Endothelial cell of umbilical vein (primary cell): ENCODE results near the gene LCE2C. TPM values are rescaled to one million over a fixed set of nuclear protein-coding genes. Genes with fewer than 3 reads are reported as not detected.

ENCODE experiments used
- BruUV-seq: library from RNA; stranded (reverse); fragments of 400-500 nt; replicated peaks from 2 replicates; lab custom pipeline; 2021; lab: Mats Ljungman, UMichigan
- CTCF ChIA-PET: fragments of 300-600, 350-600 bp; sonication (Branson Sonifier 250); formaldehyde crosslinking; loops from one replicate; lab custom pipeline; 2021; ENCODE audit warnings: antibody characterized with exemption, inconsistent platforms; lab: Charles Lee
- POLR2A ChIA-PET: fragments of 300-600, 350-600 bp; sonication (Branson Sonifier 250); formaldehyde crosslinking; loops from one replicate; lab custom pipeline; 2021; ENCODE audit warnings: antibody characterized with exemption, inconsistent platforms; lab: Charles Lee
- DNase-seq: peaks from one replicate; pipeline ENCODE4 v3.0.0-alpha.2; 2011; ENCODE audit warnings: low read depth, low spot score
- FAIRE-seq: peaks from 2 replicates; lab custom pipeline; 2011; peaks lifted over from hg19 to GRCh38; lab: Jason Lieb, UNC
- H2AFZ ChIP-seq: 2 replicates; pipeline ENCODE4 v1.6.0; 2012; ENCODE audit warnings: low read depth, low read length, control low read depth, inconsistent platforms
- H3K27ac ChIP-seq: 2 replicates; pipeline ENCODE4 v1.5.1; 2011; ENCODE audit warnings: low read depth, mild to moderate bottlenecking, control low read depth, low read length, moderate library complexity; ENCODE audit not compliant: insufficient read depth
- H3K27me3 ChIP-seq, 2 experiments: 2 replicates each; pipeline versions ENCODE4 v1.6.0 to v1.6.1; 2011; ENCODE audit warnings: low read length in 2 of 2, mixed read lengths in 1 of 2; ENCODE audit not compliant: control insufficient read depth in 2 of 2, insufficient read depth in 2 of 2
- H3K36me3 ChIP-seq, 2 experiments: 2 replicates in 1 of 2; 3 replicates in 1 of 2; pipeline ENCODE4 v1.5.1; 2011; ENCODE audit warnings: low read length in 2 of 2, mild to moderate bottlenecking in 1 of 2, moderate library complexity in 1 of 2; ENCODE audit not compliant: control insufficient read depth in 2 of 2, insufficient read depth in 2 of 2; ENCODE audit errors: extremely low read depth in 1 of 2
- H3K4me1 ChIP-seq: 3 replicates; pipeline ENCODE4 v1.5.1; 2011; ENCODE audit warnings: mild to moderate bottlenecking, low read length; ENCODE audit not compliant: control insufficient read depth, insufficient read depth; ENCODE audit errors: extremely low read depth
- H3K4me2 ChIP-seq: 2 replicates; pipeline ENCODE4 v1.6.1; 2011; ENCODE audit warnings: low read length, control low read depth, mixed read lengths; ENCODE audit not compliant: insufficient read depth
- H3K4me3 ChIP-seq, 3 experiments: fragments of 200-600 bp in 1 of 3; sonication (generic), shearing (Covaris generic) in 1 of 3; replicated peaks in 1 of 3; 2 replicates each; pipeline ENCODE4 v1.5.1; 2011 to 2016; ENCODE audit warnings: control low read depth in 3 of 3, low read length in 3 of 3, mild to moderate bottlenecking in 2 of 3, inconsistent platforms in 1 of 3, low read depth in 1 of 3, moderate library complexity in 1 of 3; ENCODE audit not compliant: insufficient read depth in 1 of 3
- H3K79me2 ChIP-seq: 2 replicates; pipeline ENCODE4 v1.6.0; 2012; ENCODE audit warnings: low read length, inconsistent platforms; ENCODE audit not compliant: control insufficient read depth, insufficient read depth
- H3K9ac ChIP-seq: replicated peaks from 2 replicates; pipeline ENCODE3; 2011; ENCODE audit warnings: low read length, control low read depth; ENCODE audit not compliant: insufficient read depth; ENCODE audit errors: extremely low read depth
- H3K9me1 ChIP-seq: replicated peaks from 3 replicates; pipeline ENCODE4 v1.6.0; 2011; ENCODE audit warnings: mild to moderate bottlenecking, low read length; ENCODE audit not compliant: control insufficient read depth, insufficient read depth; ENCODE audit errors: extremely low read depth
- H3K9me3 ChIP-seq: replicated peaks from 2 replicates; pipeline ENCODE4 v1.5.1; 2012; ENCODE audit warnings: low read length, inconsistent platforms; ENCODE audit not compliant: control insufficient read depth, insufficient read depth
- H4K20me1 ChIP-seq: replicated peaks from 2 replicates; pipeline ENCODE3; 2011; ENCODE audit warnings: mild to moderate bottlenecking, low read length; ENCODE audit not compliant: control insufficient read depth, insufficient read depth; ENCODE audit errors: extremely low read depth
- CTCF ChIP-seq, 2 donors: IDR thresholded peaks; 1 replicate in 1 of 2; 2 replicates in 1 of 2; pipeline ENCODE4 v1.5.1; 2011; ENCODE audit warnings: low read length in 2 of 2, mild to moderate bottlenecking in 2 of 2, moderate library complexity in 2 of 2, control low read depth in 1 of 2, inconsistent platforms in 1 of 2, low read depth in 1 of 2; ENCODE audit not compliant: insufficient read depth in 1 of 2; ENCODE audit errors: extremely low read depth in 1 of 2
- EZH2 ChIP-seq: IDR thresholded peaks from 2 replicates; pipeline ENCODE4 v1.6.1; 2012; ENCODE audit warnings: borderline replicate concordance, low read depth, mild to moderate bottlenecking, moderate library complexity, low read length, inconsistent platforms; ENCODE audit not compliant: severe bottlenecking
- FOS ChIP-seq: IDR thresholded peaks from 2 replicates; pipeline ENCODE4 v1.6.1; 2011; ENCODE audit warnings: mild to moderate bottlenecking, low read length, moderate library complexity, borderline replicate concordance; ENCODE audit not compliant: insufficient read depth
- GATA2 ChIP-seq: IDR thresholded peaks from 2 replicates; pipeline ENCODE4 v1.7.0; 2011; ENCODE audit warnings: low read depth, mild to moderate bottlenecking, moderate library complexity, mixed read lengths, low read length; ENCODE audit not compliant: insufficient read length, insufficient read depth
- JUN ChIP-seq: IDR thresholded peaks from 2 replicates; pipeline ENCODE4 v1.6.1; 2011; ENCODE audit warnings: borderline replicate concordance, low read depth; ENCODE audit not compliant: insufficient read length, insufficient read depth
- MAX ChIP-seq: IDR thresholded peaks from 2 replicates; pipeline ENCODE4 v1.6.1; 2011; ENCODE audit not compliant: insufficient read depth, insufficient read length
- MYC ChIP-seq: IDR thresholded peaks from one replicate; pipeline ENCODE4 v1.6.1; 2011; ENCODE audit warnings: mild to moderate bottlenecking, low read depth, low read length
- POLR2A ChIP-seq: IDR thresholded peaks from 2 replicates; pipeline ENCODE4 v1.6.1; 2012; ENCODE audit warnings: low read depth, mild to moderate bottlenecking, control low read depth, low read length
- POLR2AphosphoS5 ChIP-seq: IDR thresholded peaks from 2 replicates; pipeline ENCODE4 v1.6.1; 2012; ENCODE audit warnings: low read depth, mild to moderate bottlenecking, control low read depth, low read length, moderate library complexity; ENCODE audit not compliant: insufficient read depth
- dilution Hi-C: fragments of 300-500 bp; cut with MboI; formaldehyde crosslinking; loops from one replicate; pipeline ENCODE4 v1.15.0; 2019; ENCODE audit warnings: low sequenced_read_pairs; ENCODE audit not compliant: extremely low pct_ligation_motif_present
- intact Hi-C: fragments of 100-400 bp; cut with micrococcal nuclease; formaldehyde crosslinking; loops from one replicate; pipeline ENCODE4 v1.10.0; 2022
- polyA plus RNA-seq, 4 experiments: library from polyadenylated mRNA; depleted of rRNA in 3 of 4; stranded (reverse) in 3 of 4; unstranded in 1 of 4; fragments of >200 nt; gene quantifications; 2 replicates each; pipeline versions ENCODE4 v1.2.1 to v1.2.3, GENCODE V29; 2011 to 2012; ENCODE audit warnings: missing spikeins in 1 of 4
- total RNA-seq: library from RNA; stranded (reverse); gene quantifications from 2 replicates; pipeline ENCODE4 v1.2.3, GENCODE V29; 2021

Gene LCE2C
- total and polyA plus RNA-seq, 2 donors (not counting 3 experiments of a cell fraction or from before 2014, with no cell fraction given): not detected

DNA sequence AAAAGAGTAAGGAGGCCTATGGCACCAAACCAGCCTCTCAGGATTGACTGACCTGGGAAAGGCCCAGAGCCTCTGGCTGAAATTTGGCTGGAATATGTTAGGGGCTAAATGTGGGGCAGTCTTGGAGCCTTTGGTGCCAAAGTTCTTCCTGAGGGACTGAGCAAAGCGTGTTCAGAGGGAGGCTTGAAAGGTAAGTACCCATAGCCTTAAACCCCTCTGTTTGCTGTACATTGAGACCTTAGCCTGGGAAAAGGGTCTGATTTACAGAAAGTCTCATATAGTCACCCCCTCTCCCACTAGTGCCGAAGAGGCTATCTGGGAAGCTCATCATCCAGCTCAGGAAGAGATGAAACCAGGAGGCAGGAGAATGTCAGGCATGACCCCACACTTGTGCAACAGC, 32.8 kb downstream of the LCE2C start, which contains the start of gene LCE4A:
LCE4A (plus strand) TSS at position 301 of the 400 bp plus-strand sequence. CDS start 916 bp downstream, outside the sequence.
- no peaks in the 10 kb centered on the region for H3K79me2 ChIP-seq
- no peaks in the 10 kb centered on the region for H4K20me1 ChIP-seq
- no peak within 1 kb of the TSS for H3K27ac ChIP-seq
- no peak within 1 kb of the TSS for H3K9ac ChIP-seq
- no peaks in the 10 kb centered on the region for H3K4me1 ChIP-seq
- ChIA-PET CTCF (no interaction called here), POLR2A (no interaction called here)
- DNase-seq: no peak
- no peaks in the 10 kb centered on the region for H3K27me3 ChIP-seq
- no peak for FAIRE-seq
- TF ChIP-seq GATA2 (no peak), MYC (no peak), MAX (no peak), JUN (no peak), POLR2A (no peak), POLR2AphosphoS5 (no peak), FOS (no peak), EZH2 (no peak), CTCF (IDR thresholded peaks at IDR 0.05; ENCODE audit: extremely low read depth in 1 of 2, insufficient read depth in 1 of 2, low read depth in 1 of 2, low read length in 2 of 2) (no peak)
- no peak within 1 kb of the TSS for H3K4me2 ChIP-seq
- H3K4me3 ChIP-seq: no peak within 1 kb of the TSS
- no peaks in the 10 kb centered on the region for H3K9me3 ChIP-seq
- H3K9me1 ChIP-seq: no peaks in the 10 kb centered on the region
- no TSS peak for BruUV-seq
- dilution Hi-C loops (no loop called here), intact Hi-C loops (no loop called here)
- H3K36me3 ChIP-seq: no peaks in the 10 kb centered on the region
- H2AFZ ChIP-seq: no peak within 1 kb of the TSS
